IPS DF 4.7 (cell line): ENCODE results near the gene ZIK1.

Experiments used
- DNase-seq: peaks from one replicate; pipeline ENCODE4 v3.0.0-alpha.2; 2013; ENCODE audit warnings: low spot score; ENCODE audit errors: extremely low read depth

Gene ZIK1

GRCh38 chr19:57583521-57584416 lies at the start of gene ZIK1:
ZIK1 (plus strand) TSS chr19:57584145; CDS start chr19:57584357, 212 bp downstream.
- DNase-seq, result peak; percentile 95

GRCh38 chr19:57537953-57538547 lies 45.9 kb upstream of the ZIK1 start:
- no peak for DNase-seq

GRCh38 chr19:57546513-57546912 lies 37.4 kb upstream of the ZIK1 start:
- no peak for DNase-seq

DNA sequence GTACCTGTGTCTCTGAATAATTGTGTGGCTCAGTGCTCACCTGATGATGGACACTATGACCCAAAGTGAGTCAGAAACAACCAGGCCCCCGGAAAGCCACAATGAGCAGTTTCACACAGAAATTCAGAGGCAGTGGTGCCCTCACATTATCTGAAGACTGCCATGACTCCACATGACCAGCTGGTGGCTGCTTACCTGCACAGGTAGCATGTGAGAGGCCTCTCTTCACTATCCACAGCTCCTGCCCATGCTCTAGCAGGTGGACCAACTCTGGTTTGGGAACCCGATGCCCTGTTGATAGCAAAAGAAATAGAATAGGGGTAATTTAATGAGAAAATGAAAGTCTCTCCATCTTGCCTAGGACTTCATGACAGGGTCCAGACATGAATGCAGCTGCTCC lies 31.5 kb upstream of the ZIK1 start:
- no peak for DNase-seq

GRCh38 chr19:57557659-57558058 lies 26.3 kb upstream of the ZIK1 start:
- DNase-seq, result no peak

- DNase-seq, result no peak
Observed at GRCh38 chr19:57558525-57558924, 25.4 kb upstream of the ZIK1 start.

DNA sequence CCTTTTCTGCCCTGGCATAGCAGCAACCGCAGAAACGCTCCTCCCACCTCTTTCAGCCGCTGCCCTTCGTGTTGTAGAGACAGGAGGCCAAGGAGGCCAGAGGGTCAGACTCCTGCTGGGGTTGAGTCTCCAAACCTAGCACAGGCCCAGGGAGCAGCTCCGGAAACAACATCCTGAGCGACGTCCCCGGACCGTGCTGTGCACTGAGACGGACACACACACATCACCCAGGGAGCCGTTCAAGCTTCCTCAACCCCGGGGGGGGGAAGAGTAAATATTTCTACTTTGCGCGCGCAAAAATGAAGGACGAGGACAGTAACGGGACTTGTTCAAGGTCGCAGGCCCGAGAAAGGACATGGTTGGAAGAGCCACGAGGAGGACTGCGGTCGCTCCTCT lies 24.9 kb upstream of the ZIK1 start:
- DNase-seq, result no peak

- DNase-seq, result no peak
Observed at GRCh38 chr19:57559404-57560025, 24.4 kb upstream of the ZIK1 start, which contains the start of gene ZNF550. ZNF550 (minus strand) TSS chr19:57559863; CDS start chr19:57559682, 181 bp downstream.

DNA sequence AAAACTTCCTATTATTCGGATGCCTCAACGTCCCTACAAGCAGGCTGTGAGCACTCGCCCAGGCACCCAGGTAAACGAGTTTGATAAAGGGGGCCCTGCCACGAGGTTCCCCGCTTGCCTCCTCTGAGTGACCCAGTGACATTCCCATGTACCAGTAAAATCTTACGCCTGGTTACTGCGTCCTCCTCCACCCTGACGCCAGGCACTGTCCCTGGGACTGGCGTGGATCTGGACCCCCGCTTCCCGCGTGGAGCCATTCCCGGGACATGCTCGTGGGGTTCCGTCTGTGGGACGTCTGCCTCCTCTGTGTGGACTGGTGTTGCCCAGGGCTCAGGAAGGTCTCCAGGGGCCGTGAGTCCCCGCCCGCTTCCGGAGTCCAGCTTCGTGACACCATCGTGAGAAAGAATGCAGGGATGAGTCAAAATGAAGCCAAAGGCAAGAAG lies 23.9 kb upstream of the ZIK1 start:
- no peak for DNase-seq

DNA sequence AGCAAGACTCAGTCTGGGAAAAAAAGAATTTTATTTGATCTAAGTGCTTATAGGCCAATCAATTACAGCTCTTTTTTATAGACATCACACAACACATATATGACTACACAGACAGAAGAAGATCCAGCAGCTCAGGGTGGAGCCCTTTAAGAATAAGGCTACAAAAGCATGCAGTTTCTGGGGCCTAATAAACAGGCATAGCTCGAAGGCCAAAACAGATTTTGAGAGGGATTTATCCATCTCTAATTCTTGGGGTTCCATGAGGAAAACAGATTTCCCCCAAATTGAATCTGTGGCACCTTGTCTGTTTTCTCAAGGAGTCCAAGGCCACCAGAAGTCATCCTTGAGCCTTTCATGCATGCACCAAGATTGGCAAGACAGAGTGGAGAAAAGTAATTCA lies 20.4 kb upstream of the ZIK1 start:
- DNase-seq, result no peak

DNA sequence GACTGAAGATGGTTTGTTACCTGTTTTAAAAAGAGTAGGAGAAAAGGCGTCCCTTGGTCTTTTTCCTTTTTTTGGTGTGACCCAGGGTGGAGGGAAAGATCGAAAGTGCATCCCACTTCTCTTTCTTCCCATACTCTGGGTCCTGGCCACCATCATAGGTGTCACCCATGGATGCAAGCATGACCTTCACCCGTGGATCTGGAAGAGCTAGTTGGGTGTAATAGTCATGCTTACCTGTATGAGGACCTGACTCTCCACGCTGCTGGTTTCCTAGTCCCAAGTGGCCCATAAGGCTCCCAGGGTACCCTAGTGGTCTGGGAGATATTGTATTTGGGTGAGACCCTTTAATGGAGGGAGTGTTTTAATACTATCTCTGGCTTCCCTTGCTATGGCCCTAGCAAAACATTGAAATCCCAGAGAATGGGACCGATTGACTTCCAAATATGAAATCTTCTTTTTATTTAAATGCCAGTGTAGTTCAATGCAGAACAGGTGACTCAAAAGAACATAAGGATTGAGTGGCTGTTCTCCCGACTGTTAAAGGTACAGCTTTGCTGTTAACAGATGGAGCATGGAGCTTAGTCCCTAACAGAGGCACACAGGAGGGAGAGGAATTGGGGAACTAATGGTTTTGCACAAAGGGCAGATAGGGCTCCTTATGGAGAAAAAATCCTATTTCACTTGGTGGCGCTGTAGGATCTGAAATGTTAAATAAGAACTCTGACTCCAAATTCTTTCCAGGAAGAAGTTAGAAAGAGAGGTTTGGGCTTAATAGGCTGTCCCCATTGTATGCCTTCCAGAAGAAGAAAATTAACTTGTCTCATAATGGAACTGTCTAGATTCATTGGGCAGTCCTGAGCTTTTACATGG lies 17.3 kb upstream of the ZIK1 start:
- DNase-seq, result no peak

DNA sequence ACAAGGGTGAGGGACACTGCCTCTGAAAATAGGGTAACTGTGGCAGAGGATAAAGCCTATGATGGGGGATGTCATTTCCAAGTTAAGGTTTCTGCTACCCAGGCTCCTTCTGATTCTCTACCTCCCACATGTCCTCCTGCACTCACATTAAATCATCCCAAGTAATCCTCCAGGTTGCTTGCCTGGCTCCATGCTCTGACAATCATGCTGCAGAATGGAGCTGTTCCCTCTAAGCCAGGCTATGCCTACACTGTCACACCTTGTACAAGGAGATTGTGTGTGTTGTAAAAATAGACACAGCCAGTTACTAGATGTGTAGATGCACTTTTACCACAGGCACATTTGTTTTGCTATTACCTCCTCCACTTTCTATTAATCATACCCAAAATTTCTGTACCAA lies 13.2 kb upstream of the ZIK1 start:
- no peak for DNase-seq

- no peak for DNase-seq
Observed at GRCh38 chr19:57572415-57572947, 11.5 kb upstream of the ZIK1 start.

GRCh38 chr19:57576661-57577060 lies 7.3 kb upstream of the ZIK1 start:
- no peak for DNase-seq

- peak; percentile 99 for DNase-seq
Observed at GRCh38 chr19:57578487-57579205, 5.3 kb upstream of the ZIK1 start, which contains the start of gene ZNF416. ZNF416 (minus strand) TSS chr19:57578911; CDS start chr19:57578704, 207 bp downstream.

- no peak for DNase-seq
Observed at GRCh38 chr19:57583104-57583520, 833 bp upstream of the ZIK1 start.

- no peak for DNase-seq
Observed at GRCh38 chr19:57587529-57587928, 3.6 kb downstream of the ZIK1 start.

DNA sequence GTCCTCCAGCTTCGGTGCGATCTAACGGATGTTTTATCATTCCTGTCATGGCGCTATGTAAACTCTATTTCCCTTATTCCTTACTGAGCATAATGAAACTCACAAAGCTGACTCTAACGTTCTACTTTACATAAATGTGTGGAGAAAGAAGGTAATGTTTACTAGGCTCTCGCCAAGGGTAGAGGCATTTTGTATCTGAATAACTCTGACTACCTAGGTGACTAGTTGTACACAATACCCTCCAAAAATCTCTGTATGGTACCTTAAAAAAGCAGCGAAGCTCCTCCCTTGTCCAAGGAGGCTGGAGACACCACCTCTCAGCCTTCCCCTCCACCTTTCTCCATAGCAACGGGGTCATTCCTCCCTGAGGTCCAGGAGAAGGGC lies 15.4 kb downstream of the ZIK1 start:
- DNase-seq, result no peak

GRCh38 chr19:57599761-57600383 lies 15.9 kb downstream of the ZIK1 start, which contains the start of gene ZNF530:
ZNF530 (plus strand) TSS chr19:57599885; CDS start chr19:57604346, 4,461 bp downstream.
- DNase-seq, result peak; percentile 79

DNA sequence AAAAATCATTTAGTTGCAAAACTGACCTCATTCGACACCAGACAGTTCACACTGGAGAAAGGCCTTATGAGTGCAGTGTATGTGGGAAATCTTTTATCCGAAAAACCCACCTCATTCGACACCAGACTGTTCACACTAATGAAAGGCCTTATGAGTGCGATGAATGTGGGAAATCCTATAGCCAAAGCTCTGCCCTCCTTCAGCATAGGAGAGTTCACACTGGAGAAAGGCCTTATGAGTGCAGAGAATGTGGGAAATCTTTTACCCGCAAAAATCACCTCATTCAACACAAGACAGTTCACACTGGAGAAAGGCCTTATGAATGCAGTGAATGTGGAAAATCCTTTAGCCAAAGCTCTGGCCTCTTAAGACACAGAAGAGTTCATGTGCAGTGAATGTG lies 23.0 kb downstream of the ZIK1 start:
- no peak for DNase-seq
